Measurements from ENCODE around the gene ZNF579. TPM values are rescaled to one million over a fixed set of nuclear protein-coding genes. Genes with fewer than 3 reads are reported as not detected.

Gene ZNF579
- total and polyA plus RNA-seq, 2 of the 13 experiments (the other 11 are each of a cell fraction or from before 2014, with no cell fraction given) = 2.1 to 2.9 TPM

DNA sequence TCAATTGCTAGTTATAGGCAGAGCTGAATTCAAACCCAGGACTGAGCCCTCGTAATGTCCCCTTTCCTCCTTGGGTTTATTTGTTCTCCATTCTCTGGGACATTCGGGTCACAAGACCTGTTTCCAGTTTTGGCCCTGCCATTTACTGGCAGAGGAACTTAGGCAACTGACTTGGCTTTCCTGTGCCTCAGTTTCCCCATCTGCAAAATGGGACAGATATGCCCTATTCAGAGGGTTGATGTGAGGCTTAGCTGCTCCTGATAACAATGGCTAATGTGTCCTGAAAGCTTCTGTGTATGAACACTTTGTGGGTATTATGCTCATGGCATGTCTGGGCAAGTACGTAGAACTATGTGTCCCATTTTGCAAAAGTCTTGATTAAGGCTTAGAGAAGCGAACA, 20.4 kb upstream of the ZNF579 start (continued):
- TF ChIP-seq GZF1 (CRISPR knock-in tag; IDR thresholded peaks at IDR 0.05) (no peak), FOXK2 (IDR thresholded peaks at IDR 0.05) (no peak), ONECUT2 (CRISPR knock-in tag; IDR thresholded peaks at IDR 0.05) (no peak), KAT8 (CRISPR knock-in tag; IDR thresholded peaks at IDR 0.05) (no peak), MXD1 (CRISPR knock-in tag; IDR thresholded peaks at IDR 0.05) (no peak), CREM (IDR thresholded peaks at IDR 0.05) (no peak), CREM (CRISPR knock-in tag; IDR thresholded peaks at IDR 0.05) (0 out of 2 replicates have a peak, but pooled peaks have one; percentile 1), E2F1 (CRISPR knock-in tag; IDR thresholded peaks at IDR 0.05) (no peak), HNRNPLL (IDR thresholded peaks at IDR 0.05; ENCODE audit: low read depth, low read length, poor library complexity, severe bottlenecking) (no peak), BRCA1 (CRISPR knock-in tag; IDR thresholded peaks at IDR 0.05) (no peak), HNF1B (CRISPR knock-in tag; IDR thresholded peaks at IDR 0.05) (0 out of 2 replicates have a peak, but pooled peaks have one; percentile 40)
- TF ChIP-seq, protein P1, sequence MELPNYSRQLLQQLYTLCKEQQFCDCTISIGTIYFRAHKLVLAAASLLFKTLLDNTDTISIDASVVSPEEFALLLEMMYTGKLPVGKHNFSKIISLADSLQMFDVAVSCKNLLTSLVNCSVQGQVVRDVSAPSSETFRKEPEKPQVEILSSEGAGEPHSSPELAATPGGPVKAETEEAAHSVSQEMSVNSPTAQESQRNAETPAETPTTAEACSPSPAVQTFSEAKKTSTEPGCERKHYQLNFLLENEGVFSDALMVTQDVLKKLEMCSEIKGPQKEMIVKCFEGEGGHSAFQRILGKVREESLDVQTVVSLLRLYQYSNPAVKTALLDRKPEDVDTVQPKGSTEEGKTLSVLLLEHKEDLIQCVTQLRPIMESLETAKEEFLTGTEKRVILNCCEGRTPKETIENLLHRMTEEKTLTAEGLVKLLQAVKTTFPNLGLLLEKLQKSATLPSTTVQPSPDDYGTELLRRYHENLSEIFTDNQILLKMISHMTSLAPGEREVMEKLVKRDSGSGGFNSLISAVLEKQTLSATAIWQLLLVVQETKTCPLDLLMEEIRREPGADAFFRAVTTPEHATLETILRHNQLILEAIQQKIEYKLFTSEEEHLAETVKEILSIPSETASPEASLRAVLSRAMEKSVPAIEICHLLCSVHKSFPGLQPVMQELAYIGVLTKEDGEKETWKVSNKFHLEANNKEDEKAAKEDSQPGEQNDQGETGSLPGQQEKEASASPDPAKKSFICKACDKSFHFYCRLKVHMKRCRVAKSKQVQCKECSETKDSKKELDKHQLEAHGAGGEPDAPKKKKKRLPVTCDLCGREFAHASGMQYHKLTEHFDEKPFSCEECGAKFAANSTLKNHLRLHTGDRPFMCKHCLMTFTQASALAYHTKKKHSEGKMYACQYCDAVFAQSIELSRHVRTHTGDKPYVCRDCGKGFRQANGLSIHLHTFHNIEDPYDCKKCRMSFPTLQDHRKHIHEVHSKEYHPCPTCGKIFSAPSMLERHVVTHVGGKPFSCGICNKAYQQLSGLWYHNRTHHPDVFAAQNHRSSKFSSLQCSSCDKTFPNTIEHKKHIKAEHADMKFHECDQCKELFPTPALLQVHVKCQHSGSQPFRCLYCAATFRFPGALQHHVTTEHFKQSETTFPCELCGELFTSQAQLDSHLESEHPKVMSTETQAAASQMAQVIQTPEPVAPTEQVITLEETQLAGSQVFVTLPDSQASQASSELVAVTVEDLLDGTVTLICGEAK (IDR thresholded peaks at IDR 0.05) = no peak
- TF ChIP-seq, protein P1 (CRISPR knock-in tag; IDR thresholded peaks at IDR 0.05) = no peak
- TF ChIP-seq, protein P2, sequence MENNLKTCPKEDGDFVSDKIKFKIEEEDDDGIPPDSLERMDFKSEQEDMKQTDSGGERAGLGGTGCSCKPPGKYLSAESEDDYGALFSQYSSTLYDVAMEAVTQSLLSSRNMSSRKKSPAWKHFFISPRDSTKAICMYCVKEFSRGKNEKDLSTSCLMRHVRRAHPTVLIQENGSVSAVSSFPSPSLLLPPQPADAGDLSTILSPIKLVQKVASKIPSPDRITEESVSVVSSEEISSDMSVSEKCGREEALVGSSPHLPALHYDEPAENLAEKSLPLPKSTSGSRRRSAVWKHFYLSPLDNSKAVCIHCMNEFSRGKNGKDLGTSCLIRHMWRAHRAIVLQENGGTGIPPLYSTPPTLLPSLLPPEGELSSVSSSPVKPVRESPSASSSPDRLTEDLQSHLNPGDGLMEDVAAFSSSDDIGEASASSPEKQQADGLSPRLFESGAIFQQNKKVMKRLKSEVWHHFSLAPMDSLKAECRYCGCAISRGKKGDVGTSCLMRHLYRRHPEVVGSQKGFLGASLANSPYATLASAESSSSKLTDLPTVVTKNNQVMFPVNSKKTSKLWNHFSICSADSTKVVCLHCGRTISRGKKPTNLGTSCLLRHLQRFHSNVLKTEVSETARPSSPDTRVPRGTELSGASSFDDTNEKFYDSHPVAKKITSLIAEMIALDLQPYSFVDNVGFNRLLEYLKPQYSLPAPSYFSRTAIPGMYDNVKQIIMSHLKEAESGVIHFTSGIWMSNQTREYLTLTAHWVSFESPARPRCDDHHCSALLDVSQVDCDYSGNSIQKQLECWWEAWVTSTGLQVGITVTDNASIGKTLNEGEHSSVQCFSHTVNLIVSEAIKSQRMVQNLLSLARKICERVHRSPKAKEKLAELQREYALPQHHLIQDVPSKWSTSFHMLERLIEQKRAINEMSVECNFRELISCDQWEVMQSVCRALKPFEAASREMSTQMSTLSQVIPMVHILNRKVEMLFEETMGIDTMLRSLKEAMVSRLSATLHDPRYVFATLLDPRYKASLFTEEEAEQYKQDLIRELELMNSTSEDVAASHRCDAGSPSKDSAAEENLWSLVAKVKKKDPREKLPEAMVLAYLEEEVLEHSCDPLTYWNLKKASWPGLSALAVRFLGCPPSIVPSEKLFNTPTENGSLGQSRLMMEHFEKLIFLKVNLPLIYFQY (CRISPR knock-in tag; IDR thresholded peaks at IDR 0.05; ENCODE audit: borderline replicate concordance) = no peak
